A549 (cell line): ENCODE measurements around the gene TEDC1. TPM values are rescaled to one million over a fixed set of nuclear protein-coding genes. Genes with fewer than 3 reads are reported as not detected.
A peak's percentile ranks its signal among the peaks of the same experiment; 100 is the strongest.
"Not testable (repeated sequence)": the region's sequence is repeated elsewhere in the genome, so short reads cannot be mapped to it uniquely, and the experiment has no call there.

ENCODE experiments used
- ATAC-seq, 2 experiments: fragments of 200-7000 bp in 1 of 2; fragments of >200 bp in 1 of 2; cut with Nextera tagmentation in 1 of 2; cut with Tn5 transposase in 1 of 2; 3 replicates each; pipeline versions ENCODE4 v1.8.0 to v1.9.1; 2018 to 2020; ENCODE audit warnings: mild to moderate bottlenecking in 1 of 2, moderate library complexity in 1 of 2
- CTCF ChIA-PET: fragments of 300-600 bp; sonication (Branson Sonifier 250); formaldehyde crosslinking; extraction: SDS; loops from one replicate; lab custom pipeline; 2021; ENCODE audit warnings: antibody characterized with exemption, inconsistent platforms; lab: Yijun Ruan, JAX
- POLR2A ChIA-PET: fragments of 350-600 bp; formaldehyde crosslinking; extraction: SDS; loops from one replicate; lab custom pipeline; 2021; ENCODE audit warnings: antibody characterized with exemption, inconsistent platforms; lab: Yijun Ruan, JAX
- DNase-seq, 2 experiments: peaks; one replicate each; pipeline versions ENCODE4 v3.0.0 to v3.0.0-alpha.2; 2011 to 2016; ENCODE audit warnings: low read depth in 1 of 2, low spot score in 1 of 2
- FAIRE-seq: peaks from 2 replicates; lab custom pipeline; 2011; peaks lifted over from hg19 to GRCh38; lab: Jason Lieb, UNC
- H3K27ac ChIP-seq, 2 experiments: fragments of >200 bp; sonication (Bioruptor Twin); formaldehyde crosslinking; 3 replicates each; pipeline ENCODE4 v1.5.1; 2016 to 2017
- H3K4me1 ChIP-seq: fragments of >200 bp; sonication (Bioruptor Twin); formaldehyde crosslinking; 3 replicates; pipeline ENCODE4 v1.6.1; 2016
- H3K4me2 ChIP-seq: fragments of >200 bp; sonication (Bioruptor Twin); formaldehyde crosslinking; 3 replicates; pipeline ENCODE4 v1.6.1; 2016
- H3K4me3 ChIP-seq: fragments of >200 bp; sonication (Bioruptor Twin); formaldehyde crosslinking; 3 replicates; pipeline ENCODE4 v1.5.1; 2016
- H3K9me3 ChIP-seq: fragments of >200 bp; sonication (Bioruptor Twin); formaldehyde crosslinking; 3 replicates; pipeline ENCODE4 v1.6.1; 2016
- CBX2 ChIP-seq: fragments of 200-600 bp; sonication (generic); IDR thresholded peaks from 2 replicates; pipeline ENCODE4 v1.6.1; 2016; ENCODE audit warnings: low read depth, mild to moderate bottlenecking, borderline replicate concordance
- CBX8 ChIP-seq: fragments of 200-600 bp; sonication (generic); IDR thresholded peaks from 2 replicates; pipeline ENCODE4 v1.6.1; 2016
- CEBPB ChIP-seq, 2 experiments: fragments of >200 bp in 1 of 2; sonication (Bioruptor Twin) in 1 of 2; formaldehyde crosslinking in 1 of 2; IDR thresholded peaks; 2 replicates each; pipeline ENCODE4 v1.6.1; 2012 to 2016
- CTCF ChIP-seq: fragments of >200 bp; sonication (Bioruptor Twin); formaldehyde crosslinking; IDR thresholded peaks from 3 replicates; pipeline ENCODE4 v1.5.1; 2016
- EHMT2 ChIP-seq: fragments of 200-600 bp; sonication (generic); IDR thresholded peaks from 2 replicates; pipeline ENCODE4 v1.6.1; 2016; ENCODE audit warnings: antibody characterized with exemption, low read depth, mild to moderate bottlenecking, moderate library complexity
- HDAC2 ChIP-seq: fragments of 200-600 bp; sonication (generic); IDR thresholded peaks from 2 replicates; pipeline ENCODE4 v1.6.1; 2016
- HEYL ChIP-seq: fragments of 250-450 bp; sonication (Bioruptor Pico); IDR thresholded peaks from 2 replicates; pipeline ENCODE4 v1.8.0; 2021; ENCODE audit warnings: mild to moderate bottlenecking, moderate library complexity
- HOXB5 ChIP-seq: fragments of 250-450 bp; sonication (Bioruptor Pico); IDR thresholded peaks from 2 replicates; pipeline ENCODE4 v1.5.0; 2020; ENCODE audit warnings: mild to moderate bottlenecking, moderate library complexity
- MAX ChIP-seq: IDR thresholded peaks from 2 replicates; pipeline ENCODE4 v1.6.1; 2012
- NPAS2 ChIP-seq: fragments of 250-450 bp; sonication (Bioruptor Pico); IDR thresholded peaks from 2 replicates; pipeline ENCODE4 v1.8.0; 2022; ENCODE audit warnings: mild to moderate bottlenecking, moderate library complexity, borderline replicate concordance
- NR3C1 ChIP-seq: fragments of >200 bp; sonication (Bioruptor Twin); formaldehyde crosslinking; IDR thresholded peaks from 3 replicates; pipeline ENCODE4 v1.6.1; 2017
- POLR2AphosphoS2 ChIP-seq: conservative IDR thresholded peaks from 2 replicates; pipeline ENCODE4 v1.6.1; 2012; ENCODE audit warnings: low read length, improper control_type of control experiment, inconsistent platforms
- RAD21 ChIP-seq, 2 experiments: fragments of >200 bp in 1 of 2; sonication (Bioruptor Twin) in 1 of 2; formaldehyde crosslinking in 1 of 2; IDR thresholded peaks in 1 of 2; conservative IDR thresholded peaks in 1 of 2; 2 replicates in 1 of 2; 3 replicates in 1 of 2; pipeline ENCODE4 v1.6.1; 2012 to 2018; ENCODE audit warnings: inconsistent platforms in 1 of 2
- RARB ChIP-seq: fragments of 250-450 bp; sonication (Bioruptor Pico); IDR thresholded peaks from 2 replicates; pipeline ENCODE4 v1.8.0; 2021; ENCODE audit warnings: mild to moderate bottlenecking, moderate library complexity
- REST ChIP-seq: fragments of 200-600 bp; sonication (generic); IDR thresholded peaks from 2 replicates; pipeline ENCODE4 v1.6.1; 2016; ENCODE audit warnings: antibody characterized with exemption, mild to moderate bottlenecking, moderate library complexity
- USF2 ChIP-seq: fragments of 450-650 bp; IDR thresholded peaks from 2 replicates; pipeline ENCODE4 v1.6.1; 2014; ENCODE audit warnings: antibody characterized with exemption
- WGBS: methylation state at CpG from one replicate; pipeline ENCODE4 v1.1.6; 2017; ENCODE audit errors: missing lambda C conversion rate; 5-methylcytosine and 5-hydroxymethylcytosine counted together
- polyA plus RNA-seq, 4 experiments: library from polyadenylated mRNA; depleted of rRNA in 3 of 4; stranded (reverse); fragments of >200 nt; fragmentation: RNase III in 1 of 4; extraction: RNeasy Plus Mini Kit Qiagen cat#74134 plus additional on column Dnase treatment in 1 of 4; gene quantifications; 2 replicates in 3 of 4; 3 replicates in 1 of 4; pipeline ENCODE4 v1.2.3, GENCODE V29; 2011 to 2017

The TEDC1 gene
- polyA plus RNA-seq, 2 of the 4 experiments (the other 2 are of a cell fraction) = 12.7 to 39.6 TPM

- POLR2A ChIA-PET, FAIRE-seq, H3K4me3 ChIP-seq, CTCF ChIA-PET, H3K27ac ChIP-seq, H3K4me2 ChIP-seq, DNase-seq, H3K4me1 ChIP-seq: not testable (repeated sequence)
- H3K9me3 ChIP-seq = peaks cover 15% of the 10 kb centered on the region; the same call in 2 of the 3 replicates
- ATAC-seq = peak in 1 of 2 experiments; percentile 37; a peak in 1 of 6 replicates
- 78% methylated on average over 6 of the region's 20 CpGs for WGBS
Measured at GRCh38 chr14:105546410-105546809, 55.4 kb downstream of the TEDC1 start.

- H3K4me1 ChIP-seq, CTCF ChIA-PET: not testable (repeated sequence)
Measured at GRCh38 chr14:105547072-105547471, 56.0 kb downstream of the TEDC1 start.

GRCh38 chr14:105547741-105548169 lies 56.7 kb downstream of the TEDC1 start:
- DNase-seq (no peak), ATAC-seq (no peak), FAIRE-seq (no peak)
- H3K4me2 ChIP-seq = no peak overlapping the region
- H3K4me3 ChIP-seq = no peak overlapping the region
- ChIA-PET POLR2A (no interaction called here), CTCF (interaction anchor here (1.4 to 3.1 kb wide), 2 partner anchors 10 to 384 kb away, joined by 3 to 18 read pairs; no protein-coding TSS in a partner anchor)
- no peak for TF ChIP-seq CTCF
- TF ChIP-seq RAD21 (conservative IDR thresholded peaks at IDR 0.05 in 1 of 2, IDR thresholded peaks at IDR 0.05 in 1 of 2) = no peak
- TF ChIP-seq REST = no peak
- TF ChIP-seq RARB (CRISPR knock-in tag) = no peak
- no peak for TF ChIP-seq CEBPB (IDR thresholded peaks at IDR 0.05)
- TF ChIP-seq CBX2 = no peak
- no peak for TF ChIP-seq NR3C1
- TF ChIP-seq HEYL (CRISPR knock-in tag) = no peak
- TF ChIP-seq NPAS2 (CRISPR knock-in tag) = no peak
- no peak for TF ChIP-seq POLR2AphosphoS2
- TF ChIP-seq HDAC2 = no peak
- no peak for TF ChIP-seq HOXB5 (CRISPR knock-in tag)
- TF ChIP-seq CBX8 = no peak
- TF ChIP-seq EHMT2 = no peak
- no peak for TF ChIP-seq USF2
- TF ChIP-seq MAX = no peak
- no peaks in the 10 kb centered on the region for H3K4me1 ChIP-seq
- no peak overlapping the region for H3K27ac ChIP-seq
- peaks cover 10% of the 10 kb centered on the region; the same call in 2 of the 3 replicates for H3K9me3 ChIP-seq
- WGBS = 88% methylated on average over 3 of the region's 38 CpGs

More at GRCh38 chr14:105547072-105547471, 56.0 kb downstream of the TEDC1 start:
- POLR2A ChIA-PET, H3K27ac ChIP-seq, DNase-seq, H3K4me3 ChIP-seq, H3K4me2 ChIP-seq, ATAC-seq, FAIRE-seq: not testable (repeated sequence)
- peaks cover 15% of the 10 kb centered on the region; the same call in 2 of the 3 replicates for H3K9me3 ChIP-seq
- 80% methylated on average over 8 of the region's 24 CpGs for WGBS

Other genes starting within 250 kb of the TEDC1 start
- 16.1 and 19.3 TPM in 2 replicates for gene BTBD6, start 242.7 kb upstream of the TEDC1 start, polyA plus RNA-seq (2011; rRNA removed)
- 31.3 to 33.9 TPM (median 33.6 TPM) in 3 replicates for gene BTBD6, start 242.7 kb upstream of the TEDC1 start, polyA plus RNA-seq (2017; fragmentation: RNase III; extraction: RNeasy Plus Mini Kit Qiagen cat#74134 plus additional on column Dnase treatment)
- 7.0 and 8.5 TPM in 2 replicates for gene BRF1, start 190.2 kb upstream of the TEDC1 start, polyA plus RNA-seq (2011; rRNA removed)
- gene BRF1, start 190.2 kb upstream of the TEDC1 start, polyA plus RNA-seq (2017; fragmentation: RNase III; extraction: RNeasy Plus Mini Kit Qiagen cat#74134 plus additional on column Dnase treatment) = 23.9 to 29.6 TPM (median 25.7 TPM) in 3 replicates
- gene PACS2, start 176.5 kb upstream of the TEDC1 start, polyA plus RNA-seq (2011; rRNA removed) = 11.9 and 13.1 TPM in 2 replicates
- 21.7 to 25.8 TPM (median 24.5 TPM) in 3 replicates for gene PACS2, start 176.5 kb upstream of the TEDC1 start, polyA plus RNA-seq (2017; fragmentation: RNase III; extraction: RNeasy Plus Mini Kit Qiagen cat#74134 plus additional on column Dnase treatment)
- 0.06 and 0.19 TPM in 2 replicates for gene TEX22, start 92.7 kb upstream of the TEDC1 start, polyA plus RNA-seq (2011; rRNA removed)
- 0.23 to 0.51 TPM (median 0.26 TPM) in 3 replicates for gene TEX22, start 92.7 kb upstream of the TEDC1 start, polyA plus RNA-seq (2017; fragmentation: RNase III; extraction: RNeasy Plus Mini Kit Qiagen cat#74134 plus additional on column Dnase treatment)
- 46.8 and 52.7 TPM in 2 replicates for gene MTA1, start 71.4 kb upstream of the TEDC1 start, polyA plus RNA-seq (2011; rRNA removed)
- 80.7 to 89.8 TPM (median 86.7 TPM) in 3 replicates for gene MTA1, start 71.4 kb upstream of the TEDC1 start, polyA plus RNA-seq (2017; fragmentation: RNase III; extraction: RNeasy Plus Mini Kit Qiagen cat#74134 plus additional on column Dnase treatment)
- gene CRIP2, start 16.4 kb upstream of the TEDC1 start, polyA plus RNA-seq (2011; rRNA removed) = 36.2 and 41.0 TPM in 2 replicates
- 55.6 to 68.4 TPM (median 67.3 TPM) in 3 replicates for gene CRIP2, start 16.4 kb upstream of the TEDC1 start, polyA plus RNA-seq (2017; fragmentation: RNase III; extraction: RNeasy Plus Mini Kit Qiagen cat#74134 plus additional on column Dnase treatment)
- gene CRIP1, start 4.4 kb upstream of the TEDC1 start, polyA plus RNA-seq (2011; rRNA removed) = 196 and 280 TPM in 2 replicates
- 837 to 1,023 TPM (median 999 TPM) in 3 replicates for gene CRIP1, start 4.4 kb upstream of the TEDC1 start, polyA plus RNA-seq (2017; fragmentation: RNase III; extraction: RNeasy Plus Mini Kit Qiagen cat#74134 plus additional on column Dnase treatment)
- gene TMEM121, start 35.3 kb downstream of the TEDC1 start, polyA plus RNA-seq (2011; rRNA removed) = 2.3 and 2.4 TPM in 2 replicates
- gene TMEM121, start 35.3 kb downstream of the TEDC1 start, polyA plus RNA-seq (2017; fragmentation: RNase III; extraction: RNeasy Plus Mini Kit Qiagen cat#74134 plus additional on column Dnase treatment) = 4.3 to 5.7 TPM (median 5.6 TPM) in 3 replicates